Fibroblast of lung (primary cell): ENCODE data around the gene KMT2B.

Experiments used
- EZH2 ChIP-seq: IDR thresholded peaks from 2 replicates; pipeline ENCODE4 v1.5.1; 2012; ENCODE audit warnings: low read length, control low read depth, mild to moderate bottlenecking; ENCODE audit errors: missing control alignments
- TF ChIP-seq, protein P1 (sequence below), 2 donors: IDR thresholded peaks in 1 of 2; conservative IDR thresholded peaks in 1 of 2; 1 replicate in 1 of 2; 2 replicates in 1 of 2; pipeline ENCODE4 v1.5.1; 2011 to 2012; ENCODE audit warnings: low read length in 2 of 2, control low read depth in 1 of 2, inconsistent platforms in 1 of 2, low read depth in 1 of 2, mild to moderate bottlenecking in 1 of 2

DNA sequence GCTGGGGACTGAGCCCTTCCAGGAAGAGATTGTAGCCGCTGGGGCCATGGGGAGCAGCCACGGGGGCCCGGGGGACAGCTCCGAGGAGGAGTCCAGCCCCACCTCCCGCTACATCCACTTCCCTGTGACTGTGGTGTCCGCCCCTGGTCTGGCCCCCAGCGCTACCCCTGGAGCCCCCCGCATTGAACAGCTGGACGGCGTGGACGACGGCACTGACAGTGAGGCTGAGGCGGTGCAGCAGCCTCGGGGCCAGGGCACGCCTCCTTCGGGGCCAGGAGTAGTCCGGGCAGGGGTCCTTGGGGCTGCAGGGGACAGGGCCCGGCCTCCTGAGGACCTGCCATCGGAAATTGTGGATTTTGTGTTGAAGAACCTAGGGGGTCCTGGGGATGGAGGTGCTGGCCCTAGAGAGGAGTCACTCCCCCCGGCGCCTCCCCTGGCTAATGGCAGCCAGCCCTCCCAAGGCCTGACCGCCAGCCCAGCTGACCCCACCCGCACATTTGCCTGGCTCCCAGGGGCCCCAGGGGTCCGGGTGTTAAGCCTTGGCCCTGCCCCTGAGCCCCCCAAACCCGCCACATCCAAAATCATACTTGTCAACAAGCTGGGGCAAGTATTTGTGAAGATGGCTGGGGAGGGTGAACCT lies 14.9 kb downstream of the KMT2B start:
- TF ChIP-seq, protein P1, sequence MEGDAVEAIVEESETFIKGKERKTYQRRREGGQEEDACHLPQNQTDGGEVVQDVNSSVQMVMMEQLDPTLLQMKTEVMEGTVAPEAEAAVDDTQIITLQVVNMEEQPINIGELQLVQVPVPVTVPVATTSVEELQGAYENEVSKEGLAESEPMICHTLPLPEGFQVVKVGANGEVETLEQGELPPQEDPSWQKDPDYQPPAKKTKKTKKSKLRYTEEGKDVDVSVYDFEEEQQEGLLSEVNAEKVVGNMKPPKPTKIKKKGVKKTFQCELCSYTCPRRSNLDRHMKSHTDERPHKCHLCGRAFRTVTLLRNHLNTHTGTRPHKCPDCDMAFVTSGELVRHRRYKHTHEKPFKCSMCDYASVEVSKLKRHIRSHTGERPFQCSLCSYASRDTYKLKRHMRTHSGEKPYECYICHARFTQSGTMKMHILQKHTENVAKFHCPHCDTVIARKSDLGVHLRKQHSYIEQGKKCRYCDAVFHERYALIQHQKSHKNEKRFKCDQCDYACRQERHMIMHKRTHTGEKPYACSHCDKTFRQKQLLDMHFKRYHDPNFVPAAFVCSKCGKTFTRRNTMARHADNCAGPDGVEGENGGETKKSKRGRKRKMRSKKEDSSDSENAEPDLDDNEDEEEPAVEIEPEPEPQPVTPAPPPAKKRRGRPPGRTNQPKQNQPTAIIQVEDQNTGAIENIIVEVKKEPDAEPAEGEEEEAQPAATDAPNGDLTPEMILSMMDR (conservative IDR thresholded peaks at IDR 0.05 in 1 of 2, IDR thresholded peaks at IDR 0.05 in 1 of 2; ENCODE audit: low read depth in 1 of 2, low read length in 2 of 2), result no peak
- no peak for TF ChIP-seq EZH2
